MV-4-11 (cell line): ENCODE data around the gene ATP6AP1.
A peak's percentile ranks its signal among the peaks of the same experiment; 100 is the strongest.
"Not testable (repeated sequence)": the region's sequence is repeated elsewhere in the genome, so short reads cannot be mapped to it uniquely, and the experiment has no call there.

Experiments used
- DNase-seq: peaks from one replicate; lab custom pipeline; 2025; lab: John Stamatoyannopoulos, UW

Gene ATP6AP1, protein sequence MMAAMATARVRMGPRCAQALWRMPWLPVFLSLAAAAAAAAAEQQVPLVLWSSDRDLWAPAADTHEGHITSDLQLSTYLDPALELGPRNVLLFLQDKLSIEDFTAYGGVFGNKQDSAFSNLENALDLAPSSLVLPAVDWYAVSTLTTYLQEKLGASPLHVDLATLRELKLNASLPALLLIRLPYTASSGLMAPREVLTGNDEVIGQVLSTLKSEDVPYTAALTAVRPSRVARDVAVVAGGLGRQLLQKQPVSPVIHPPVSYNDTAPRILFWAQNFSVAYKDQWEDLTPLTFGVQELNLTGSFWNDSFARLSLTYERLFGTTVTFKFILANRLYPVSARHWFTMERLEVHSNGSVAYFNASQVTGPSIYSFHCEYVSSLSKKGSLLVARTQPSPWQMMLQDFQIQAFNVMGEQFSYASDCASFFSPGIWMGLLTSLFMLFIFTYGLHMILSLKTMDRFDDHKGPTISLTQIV

GRCh38 chrX:154428176-154429171, at the start of gene ATP6AP1:
TSS of gene ATP6AP1 (plus strand) at chrX:154428677. CDS start at chrX:154428693, 16 bp downstream.
- peak; percentile 90 for DNase-seq

DNA sequence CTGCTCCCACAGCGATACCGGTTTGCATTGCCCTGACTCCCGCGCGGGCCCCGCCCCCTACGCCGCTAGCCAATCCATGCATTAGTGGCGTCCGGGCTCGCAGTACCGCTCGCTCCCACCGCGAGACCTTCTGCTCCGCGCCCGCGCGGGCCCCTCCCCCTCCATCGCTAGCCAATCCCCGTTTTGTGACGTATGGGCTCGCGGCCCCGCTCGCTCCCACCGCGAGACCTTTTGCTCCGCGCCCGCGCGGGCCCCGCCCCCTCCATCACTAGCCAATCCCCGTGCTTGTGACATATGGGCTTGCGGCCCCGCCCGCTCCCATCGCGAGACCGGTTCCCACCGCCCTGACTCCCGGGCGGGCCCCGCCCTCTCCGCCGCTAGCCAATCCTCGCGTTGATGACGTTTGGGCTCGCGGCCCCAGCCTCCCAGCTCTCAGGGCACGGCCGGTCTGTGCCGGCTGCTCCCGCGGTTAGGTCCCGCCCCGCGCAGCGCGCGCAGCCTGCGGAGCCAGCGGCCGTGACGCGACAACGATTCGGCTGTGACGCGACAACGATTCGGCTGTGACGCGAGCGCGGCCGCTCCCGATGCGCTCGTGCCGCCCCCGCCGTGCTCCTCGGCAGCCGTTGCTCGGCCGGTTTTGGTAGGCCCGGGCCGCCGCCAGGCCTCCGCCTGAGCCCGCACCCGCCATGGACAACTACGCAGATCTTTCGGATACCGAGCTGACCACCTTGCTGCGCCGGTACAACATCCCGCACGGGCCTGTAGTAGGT, 49.5 kb upstream of the ATP6AP1 start, which contains the start of gene EMD:
Gene EMD (plus strand): TSS at position 497 of the 770 bp plus-strand sequence. CDS start 190 bp downstream, at position 687.
- DNase-seq: peak; percentile 99

DNA sequence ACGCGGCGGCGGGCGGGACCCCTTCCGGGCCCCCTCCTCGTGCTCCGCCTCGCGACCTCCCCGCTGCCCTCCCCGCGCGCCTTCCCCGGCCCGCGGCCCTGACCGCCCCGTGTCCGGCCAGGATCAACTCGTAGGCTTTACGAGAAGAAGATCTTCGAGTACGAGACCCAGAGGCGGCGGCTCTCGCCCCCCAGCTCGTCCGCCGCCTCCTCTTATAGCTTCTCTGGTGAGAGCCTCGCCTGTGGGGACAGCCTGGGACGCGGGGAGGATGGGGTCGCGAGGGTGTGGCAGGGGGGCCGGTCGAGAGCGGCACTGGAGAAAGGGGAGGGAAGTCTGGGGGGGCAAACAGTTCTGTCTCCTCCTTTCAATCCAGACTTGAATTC, 48.9 kb upstream of the ATP6AP1 start:
- DNase-seq: no peak

DNA sequence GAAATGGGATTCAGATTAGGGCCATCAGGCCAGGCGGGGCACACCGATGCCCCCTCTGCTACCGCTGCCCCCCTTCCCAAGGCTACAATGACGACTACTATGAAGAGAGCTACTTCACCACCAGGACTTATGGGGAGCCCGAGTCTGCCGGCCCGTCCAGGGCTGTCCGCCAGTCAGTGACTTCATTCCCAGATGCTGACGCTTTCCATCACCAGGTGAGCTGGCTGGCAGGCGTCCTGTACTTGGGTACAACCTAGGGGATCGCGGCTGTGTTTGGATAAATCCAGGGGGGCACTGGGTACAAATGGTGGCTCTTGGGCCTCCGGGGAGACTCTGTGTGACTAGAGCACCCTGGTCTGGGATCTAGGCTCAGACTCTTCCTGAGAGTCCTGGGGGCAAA, 48.3 kb upstream of the ATP6AP1 start:
- no peak for DNase-seq

GRCh38 chrX:154380787-154381186, 47.7 kb upstream of the ATP6AP1 start:
- DNase-seq: no peak

DNA sequence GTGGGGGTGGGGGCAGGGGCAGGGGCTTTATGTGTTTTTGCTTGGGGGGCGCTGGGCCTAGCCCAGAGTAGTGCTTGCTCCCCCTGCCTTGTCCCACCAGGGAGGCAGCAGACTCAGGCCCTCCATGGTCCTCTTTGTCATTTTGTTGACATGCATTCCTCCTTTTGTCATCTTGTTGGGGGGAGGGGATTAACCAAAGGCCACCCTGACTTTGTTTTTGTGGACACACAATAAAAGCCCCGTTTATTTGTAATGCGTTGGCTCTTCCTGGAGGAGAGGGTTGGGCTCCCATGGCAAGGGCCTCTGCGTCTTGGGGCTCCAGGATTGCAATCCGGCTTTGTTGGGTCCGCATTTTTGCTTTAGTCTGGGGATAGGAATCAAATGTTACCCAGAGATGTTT, 47.2 kb upstream of the ATP6AP1 start:
- no peak for DNase-seq

GRCh38 chrX:154382483-154383069, 45.9 kb upstream of the ATP6AP1 start:
- no peak for DNase-seq

DNA sequence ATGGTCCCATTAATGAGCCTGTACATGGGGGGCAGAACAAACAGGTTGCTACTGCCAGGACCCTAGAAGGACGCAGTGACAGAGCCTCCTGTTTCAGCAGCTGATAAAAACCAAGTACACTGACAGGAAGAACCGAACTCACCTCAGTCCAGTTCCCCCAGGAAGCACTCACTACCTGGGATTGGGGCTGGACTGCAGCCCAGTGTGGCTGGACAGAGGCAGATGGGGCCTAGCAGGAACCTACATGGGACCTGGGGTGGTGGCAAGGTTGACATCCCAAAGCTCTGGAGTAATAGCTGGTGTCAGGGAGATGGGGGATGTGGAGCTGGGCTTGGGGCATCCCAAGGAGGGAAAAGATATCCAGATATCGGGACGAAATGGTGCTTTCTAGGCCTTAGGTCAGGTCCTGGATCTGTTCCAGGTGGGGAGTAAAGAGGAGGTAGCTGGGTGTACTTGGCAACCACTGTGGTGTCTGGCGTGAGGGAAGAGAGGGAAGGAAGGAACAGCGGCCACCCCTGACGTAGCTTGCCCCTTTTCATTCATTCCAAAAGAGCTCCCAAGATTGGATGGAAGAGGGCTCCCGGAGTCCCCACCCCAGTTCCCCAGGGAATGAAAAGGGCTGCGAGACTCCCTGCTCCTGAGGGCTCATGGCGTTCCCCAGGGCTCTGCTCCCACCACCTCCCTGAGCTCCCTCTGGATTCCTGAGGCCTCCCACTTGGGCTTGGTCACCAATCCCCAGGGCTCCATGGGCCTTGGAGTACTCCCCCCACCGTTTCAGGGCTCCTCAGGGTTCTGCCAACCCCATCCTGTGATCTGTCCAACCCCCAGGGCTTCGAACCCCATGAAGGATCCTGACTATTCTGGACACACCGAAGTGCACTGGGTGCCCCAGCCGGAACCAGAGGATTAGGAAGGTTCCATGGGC, 44.9 kb upstream of the ATP6AP1 start:
- no peak for DNase-seq

DNA sequence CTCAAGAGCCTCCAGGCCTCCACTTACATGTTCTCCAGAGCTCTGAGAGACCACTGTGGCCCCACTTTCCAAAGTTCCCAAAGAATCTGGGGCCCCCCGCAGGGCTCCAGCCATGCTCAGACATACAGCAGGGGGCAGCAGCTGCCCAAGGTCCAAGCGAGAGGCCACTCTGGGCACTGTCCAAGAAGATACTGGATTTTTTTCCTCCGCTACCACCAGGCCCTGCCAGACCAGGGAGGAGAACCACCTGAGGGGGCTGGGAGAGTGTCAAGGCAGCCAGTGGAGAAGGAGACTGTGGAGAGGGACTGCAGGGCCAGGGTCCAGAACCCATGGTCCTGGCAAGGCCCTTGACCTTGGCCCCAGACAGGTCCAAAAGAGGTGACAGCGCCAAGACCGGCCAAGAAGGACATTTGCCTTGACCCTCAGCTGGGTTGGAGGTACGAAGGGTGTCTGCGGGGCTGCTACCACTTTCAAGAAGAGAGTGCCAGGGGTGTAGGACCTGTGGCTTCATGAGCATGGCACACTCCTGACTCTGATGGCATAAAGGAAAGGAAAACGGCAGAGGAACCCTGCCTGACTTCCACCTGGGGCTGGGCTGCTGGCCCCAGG, 44.1 kb upstream of the ATP6AP1 start:
- DNase-seq: no peak

DNA sequence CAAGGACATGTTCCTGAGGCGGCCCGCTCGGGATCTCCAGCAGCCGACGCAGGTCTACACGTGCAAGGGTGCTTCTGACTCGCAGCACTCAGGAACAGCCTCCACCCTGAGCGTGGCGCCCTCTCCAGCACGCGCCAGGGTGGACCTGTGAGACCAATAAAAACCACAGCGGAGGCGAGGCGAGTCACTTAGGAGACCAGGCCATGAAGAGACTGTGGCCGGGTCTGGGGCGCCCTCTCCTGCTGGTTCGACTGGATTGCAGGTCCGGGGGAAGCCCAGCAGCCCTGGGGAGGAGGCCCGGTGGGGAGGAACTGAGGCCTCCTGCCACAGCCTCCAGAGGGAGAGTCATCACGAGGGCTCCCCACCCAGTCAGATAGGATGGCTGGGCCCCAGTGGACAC, 40.4 kb upstream of the ATP6AP1 start:
- DNase-seq: not testable (repeated sequence)

DNA sequence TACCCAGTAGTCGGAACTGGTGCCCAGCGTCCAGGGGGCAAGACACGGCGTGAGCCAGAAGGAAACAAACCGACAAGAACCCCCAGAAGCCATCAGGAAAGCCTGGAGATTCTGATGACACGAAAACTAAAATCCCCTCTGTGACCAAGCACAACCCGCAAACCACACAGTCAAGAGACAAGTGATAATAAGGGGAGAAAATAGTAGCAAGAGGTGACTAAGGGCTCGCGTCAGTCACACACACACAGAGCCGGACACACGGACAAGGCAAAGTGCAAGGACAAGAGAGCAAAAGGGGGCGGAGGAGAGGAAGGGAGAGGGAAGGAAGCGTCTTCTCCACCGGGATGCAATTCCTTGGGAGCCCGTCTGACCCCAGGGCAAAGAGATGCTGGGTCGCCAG, 39.8 kb upstream of the ATP6AP1 start:
- not testable (repeated sequence) for DNase-seq

DNA sequence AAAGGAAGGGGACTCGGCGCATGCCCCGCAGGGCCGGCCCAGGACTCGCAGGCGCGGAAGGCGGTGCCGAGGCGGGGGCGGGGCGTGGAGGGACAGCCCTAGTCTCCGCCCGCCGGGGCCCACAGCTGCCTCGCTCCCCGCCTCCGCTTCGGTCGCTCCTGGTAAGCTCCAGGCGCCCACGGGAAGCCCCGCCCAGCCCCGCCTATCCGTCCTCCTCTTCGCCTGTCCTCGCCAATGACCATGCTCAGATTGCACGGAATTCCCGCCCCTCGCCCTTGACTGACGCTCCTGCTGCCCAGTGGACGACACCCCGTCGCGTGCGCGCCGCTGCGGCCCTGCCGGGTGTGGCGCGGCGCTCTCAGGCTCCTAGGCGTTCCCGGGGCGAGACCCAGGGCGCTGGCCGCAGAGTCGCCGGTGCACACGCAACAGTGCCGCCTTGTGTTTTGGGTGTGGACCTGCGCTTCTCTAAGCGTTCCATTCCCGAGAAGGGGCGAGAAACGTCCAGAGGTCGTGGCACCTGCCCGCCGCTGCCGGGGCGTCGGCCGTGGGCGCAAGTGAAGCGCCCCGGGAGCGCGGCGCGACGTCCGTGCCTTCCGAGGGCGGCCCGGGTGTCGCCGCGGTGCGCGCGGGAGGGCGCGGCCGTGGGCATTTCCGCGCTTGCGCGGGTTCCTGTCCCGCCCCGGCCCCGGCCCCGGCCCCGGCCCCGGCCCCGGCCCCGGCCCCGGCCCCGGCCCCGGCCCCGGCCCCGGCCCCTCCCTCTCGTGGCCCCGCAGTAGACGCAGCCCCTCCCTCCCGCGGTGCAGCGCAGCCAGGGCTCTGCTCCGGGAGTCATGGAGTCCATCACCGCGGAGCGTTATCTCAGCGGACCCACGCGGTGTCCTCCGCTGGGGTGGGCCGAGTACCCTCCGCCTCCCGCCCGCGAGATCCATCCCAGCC, 38.4 kb upstream of the ATP6AP1 start:
- DNase-seq: not testable (repeated sequence)

DNA sequence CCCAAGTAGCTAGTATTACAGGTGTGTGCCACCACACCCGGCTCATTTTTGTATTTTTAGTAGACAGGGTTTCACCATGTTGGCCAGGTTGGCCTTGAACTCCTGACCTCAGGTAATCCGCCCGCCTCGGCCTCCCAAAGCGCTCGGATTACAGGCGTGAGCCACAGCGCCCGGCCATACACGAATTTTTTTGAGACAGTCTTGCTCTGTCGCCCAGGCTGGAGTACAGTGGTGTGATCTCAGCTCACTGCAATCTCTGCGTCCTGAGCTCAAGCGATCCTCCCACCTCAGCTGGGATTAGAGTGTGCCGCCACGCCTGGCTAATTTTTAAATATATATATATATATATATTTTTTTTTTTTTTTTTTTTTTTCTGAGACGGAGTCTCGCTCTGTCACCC, 32.1 kb upstream of the ATP6AP1 start:
- not testable (repeated sequence) for DNase-seq

DNA sequence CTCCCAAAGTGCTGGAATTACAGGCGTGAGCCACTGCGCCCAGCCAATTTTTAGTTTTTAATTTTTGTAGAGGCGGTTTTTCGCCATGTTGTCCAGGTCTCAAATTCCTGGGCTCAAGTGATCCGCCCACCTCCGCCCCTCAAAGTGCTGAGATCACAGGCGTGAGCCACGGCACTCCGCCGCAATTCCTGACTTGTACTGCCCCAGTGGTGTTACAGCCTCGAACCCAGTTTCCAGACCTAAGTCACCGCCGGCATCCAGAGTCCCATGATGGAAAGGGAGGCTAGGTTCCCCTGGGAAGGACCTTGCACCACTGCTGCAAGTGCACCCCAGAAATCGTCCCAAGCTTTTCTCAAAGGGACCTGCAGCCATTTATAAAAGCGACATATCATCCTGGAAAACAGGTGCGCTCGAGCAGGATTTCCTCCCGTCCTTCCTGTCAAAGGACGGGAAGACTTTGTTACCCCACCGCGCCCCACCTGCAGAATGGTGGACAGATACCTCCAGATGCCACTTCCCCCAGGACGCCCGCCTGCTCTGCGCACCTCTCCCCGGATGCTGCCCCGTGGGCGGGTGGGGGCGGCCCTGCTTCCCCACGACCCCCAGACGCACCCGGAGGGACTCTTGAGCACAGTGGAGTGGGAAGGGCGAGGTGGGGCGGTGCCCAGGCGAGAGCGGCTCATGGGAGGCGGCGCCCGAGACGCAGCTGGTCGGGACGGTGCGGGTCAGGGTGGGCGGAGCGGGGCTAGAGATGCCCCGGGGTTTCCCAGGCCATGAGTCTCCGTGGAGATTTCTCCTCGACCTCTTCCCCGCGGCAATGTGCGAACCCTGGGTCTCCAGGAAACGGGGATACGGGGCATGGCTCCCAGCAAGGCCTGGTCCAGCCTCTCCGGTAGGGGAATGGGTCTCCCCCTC, 31.2 kb upstream of the ATP6AP1 start:
- DNase-seq: peak; percentile 50

- DNase-seq: peak; percentile 94
Observed at GRCh38 chrX:154397888-154398667, 30.4 kb upstream of the ATP6AP1 start, which contains the start of gene RPL10. TSS of gene RPL10 (plus strand) at chrX:154398377. CDS start at chrX:154398520, 143 bp downstream.

DNA sequence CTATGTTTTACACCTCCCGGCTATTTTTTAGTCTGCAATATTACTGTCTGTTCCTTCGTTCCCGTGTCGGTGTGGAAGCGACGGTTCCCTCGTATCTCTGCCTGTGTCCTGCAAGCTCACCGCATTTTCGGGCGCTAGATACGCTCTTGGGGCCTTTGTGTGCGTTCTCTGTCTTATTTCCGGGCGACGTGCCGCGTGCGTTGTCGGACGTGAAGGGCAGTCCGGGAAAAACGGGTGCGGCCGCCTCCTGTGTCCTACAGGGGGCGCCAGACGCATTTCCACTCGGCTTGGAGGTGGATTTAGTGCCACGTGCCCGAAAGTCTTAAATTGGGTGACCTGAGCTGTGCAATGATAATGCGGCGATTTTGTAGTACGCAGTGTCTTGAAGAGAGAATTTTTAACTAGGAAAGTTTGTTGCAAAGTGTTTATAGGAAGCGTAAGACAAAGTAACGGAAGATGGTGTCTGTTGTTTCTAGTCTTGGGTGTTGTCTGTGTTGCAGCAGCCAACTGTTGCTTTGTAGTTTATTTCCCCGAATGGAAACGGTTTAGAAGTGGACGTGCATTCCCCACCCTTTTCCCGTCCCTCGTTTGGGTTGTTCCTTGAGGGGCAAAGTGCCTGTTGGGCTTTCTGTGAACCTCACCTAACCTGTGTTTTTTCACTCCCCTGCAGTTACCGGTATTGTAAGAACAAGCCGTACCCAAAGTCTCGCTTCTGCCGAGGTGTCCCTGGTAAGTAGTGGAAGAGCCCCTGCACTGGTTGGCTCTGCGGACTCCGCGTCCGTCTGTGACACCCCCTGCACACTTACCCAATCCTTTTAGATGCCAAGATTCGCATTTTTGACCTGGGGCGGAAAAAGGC, 29.6 kb upstream of the ATP6AP1 start:
- DNase-seq: peak; percentile 72
